ENCODE measurements around the gene SPATA24. TPM values are rescaled to one million over a fixed set of nuclear protein-coding genes. Genes with fewer than 3 reads are reported as not detected.

Gene SPATA24
- total RNA-seq, 1 donor from 2014 or later, result 4.5 TPM

- H3K27me3 ChIP-seq, result no peaks in the 10 kb centered on the region
- ATAC-seq, result no peak
- no peak for TF ChIP-seq CTCF (IDR thresholded peaks at IDR 0.05)
- intact Hi-C loops (cut with DNase I), result no loop called here
- peaks cover 6% of the 10 kb centered on the region for H3K4me1 ChIP-seq
- H3K9me3 ChIP-seq, result no peaks in the 10 kb centered on the region
- no peaks in the 10 kb centered on the region for H3K36me3 ChIP-seq
- DNase-seq, result no peak
- H3K27ac ChIP-seq, result no peak overlapping the region
- H3K4me3 ChIP-seq, result no peak overlapping the region
Measured at GRCh38 chr5:139408191-139408590, 4.3 kb upstream of the SPATA24 start.

DNA sequence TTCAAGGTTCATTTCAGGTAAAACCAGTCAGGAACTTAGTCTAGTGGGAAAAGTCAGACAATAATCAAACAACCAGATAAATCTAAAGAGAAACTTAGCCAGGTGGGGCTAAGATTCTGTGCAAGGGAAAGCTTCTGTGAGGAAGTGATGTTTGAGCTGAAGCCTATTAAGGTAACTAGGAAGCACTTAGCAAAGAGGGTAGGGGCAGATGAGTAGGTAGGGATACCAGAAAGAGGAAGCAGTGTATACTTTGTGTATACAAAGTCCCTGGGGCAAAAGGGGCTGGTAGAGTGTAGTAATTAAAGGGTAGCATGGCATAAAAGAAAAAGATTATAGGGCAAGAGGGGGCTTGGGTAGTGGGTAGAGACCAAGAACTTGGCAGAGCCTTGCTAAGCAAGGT lies 3.6 kb upstream of the SPATA24 start:
- no peaks in the 10 kb centered on the region for H3K36me3 ChIP-seq
- peaks cover 6% of the 10 kb centered on the region for H3K4me1 ChIP-seq
- no peak overlapping the region for H3K4me3 ChIP-seq
- no peak overlapping the region for H3K27ac ChIP-seq
- no peak for ATAC-seq
- H3K27me3 ChIP-seq, result no peaks in the 10 kb centered on the region
- DNase-seq, result no peak
- intact Hi-C loops (cut with DNase I), result no loop called here
- no peak for TF ChIP-seq CTCF (IDR thresholded peaks at IDR 0.05)
- no peaks in the 10 kb centered on the region for H3K9me3 ChIP-seq

- Histone ChIP-seq H3K36me3 (no peaks in the 10 kb centered on the region), H3K9me3 (no peaks in the 10 kb centered on the region), H3K27ac (no peak overlapping the region), H3K27me3 (no peaks in the 10 kb centered on the region), H3K4me3 (no peak overlapping the region), H3K4me1 (peaks cover 6% of the 10 kb centered on the region)
- intact Hi-C loops (cut with DNase I), result no loop called here
- ATAC-seq (no peak), DNase-seq (no peak)
- TF ChIP-seq CTCF (IDR thresholded peaks at IDR 0.05), result no peak
Measured at GRCh38 chr5:139406963-139407362, 3.1 kb upstream of the SPATA24 start.

GRCh38 chr5:139404484-139404840 lies 573 bp upstream of the SPATA24 start:
- ATAC-seq (no peak), DNase-seq (no peak)
- H3K27me3 ChIP-seq, result no peaks in the 10 kb centered on the region
- no peak for TF ChIP-seq CTCF (IDR thresholded peaks at IDR 0.05)
- peak overlapping the region; percentile 51 for H3K4me3 ChIP-seq
- no peaks in the 10 kb centered on the region for H3K9me3 ChIP-seq
- intact Hi-C loops (cut with DNase I), result no loop called here
- peaks cover 6% of the 10 kb centered on the region for H3K4me1 ChIP-seq
- no peaks in the 10 kb centered on the region for H3K36me3 ChIP-seq
- peak overlapping the region; percentile 89 for H3K27ac ChIP-seq

GRCh38 chr5:139403418-139403786 lies 487 bp downstream of the SPATA24 start:
- Histone ChIP-seq H3K36me3 (no peaks in the 10 kb centered on the region), H3K4me1 (peaks cover 6% of the 10 kb centered on the region), H3K9me3 (no peaks in the 10 kb centered on the region), H3K4me3 (peak overlapping the region; percentile 51), H3K27ac (peak overlapping the region; percentile 89), H3K27me3 (no peaks in the 10 kb centered on the region)
- ATAC-seq (no peak), DNase-seq (no peak)
- intact Hi-C loops (cut with DNase I), result no loop called here
- TF ChIP-seq CTCF (IDR thresholded peaks at IDR 0.05), result no peak

DNA sequence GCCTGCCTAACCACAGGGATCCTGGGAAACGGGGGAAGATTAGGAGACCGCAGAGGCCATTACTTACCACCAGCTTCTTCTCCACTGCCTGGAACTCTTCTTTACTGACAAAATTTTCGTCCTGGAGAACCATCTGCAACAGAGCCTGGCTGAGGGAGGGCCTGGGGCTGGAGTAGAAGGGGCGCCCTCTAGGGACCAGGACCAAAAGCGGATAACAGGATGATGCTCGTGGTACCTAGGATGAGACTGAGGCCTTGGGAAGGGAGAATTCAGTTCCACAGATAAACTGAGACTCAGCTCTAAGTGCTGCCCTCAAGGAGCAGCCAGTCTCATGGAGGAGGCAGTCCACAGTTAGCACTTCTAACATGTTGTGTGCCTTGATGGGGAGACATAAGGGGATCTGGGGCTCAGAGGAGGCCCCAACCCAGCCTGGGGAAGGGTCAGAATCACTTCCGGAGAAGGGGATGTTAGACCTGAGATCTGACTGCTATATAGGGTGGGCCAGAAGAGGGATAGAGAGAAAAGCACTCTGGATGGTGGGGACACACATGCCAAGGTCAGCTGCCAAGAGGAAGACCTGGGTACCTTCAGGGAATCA lies 1.2 kb downstream of the SPATA24 start:
- no peak overlapping the region for H3K4me3 ChIP-seq
- no peaks in the 10 kb centered on the region for H3K9me3 ChIP-seq
- intact Hi-C loops (cut with DNase I), result no loop called here
- ATAC-seq (peak; percentile 5), DNase-seq (no peak)
- peaks cover 6% of the 10 kb centered on the region for H3K4me1 ChIP-seq
- TF ChIP-seq CTCF (IDR thresholded peaks at IDR 0.05), result peak; percentile 44
- H3K27ac ChIP-seq, result peak overlapping the region; percentile 89
- no peaks in the 10 kb centered on the region for H3K36me3 ChIP-seq
- H3K27me3 ChIP-seq, result no peaks in the 10 kb centered on the region

All from upper lobe of right lung (tissue), 1 donor.